GM12873 (cell line): Measurements from ENCODE around the gene ADAMTSL1.

Source experiments
- TF ChIP-seq, protein P1 (sequence below): IDR thresholded peaks from 2 replicates; pipeline ENCODE4 v1.5.1; 2012; ENCODE audit warnings: low read depth, mild to moderate bottlenecking, moderate library complexity, low read length, control low read depth; ENCODE audit not compliant: insufficient read depth; ENCODE audit errors: missing control alignments

ADAMTSL1 gene

DNA sequence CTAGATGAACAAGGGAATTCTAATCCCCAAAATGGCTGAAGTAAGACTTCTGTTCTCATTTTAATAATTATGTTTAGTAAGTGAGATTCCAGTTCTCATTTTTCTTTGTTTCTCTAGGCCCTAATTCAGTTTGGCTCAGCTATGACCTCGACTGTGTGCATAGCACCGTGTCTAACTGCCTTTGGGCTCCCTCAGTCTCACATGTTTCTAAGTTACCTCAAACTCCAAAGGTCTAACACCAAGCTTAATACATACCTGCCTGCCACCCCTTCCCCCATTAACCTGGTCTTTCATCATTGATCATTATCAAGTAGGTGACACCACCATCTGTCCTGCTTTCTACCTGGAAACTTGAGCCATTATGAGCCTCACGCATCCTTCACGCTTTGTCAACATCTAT, 285.9 kb downstream of the ADAMTSL1 start:
- TF ChIP-seq, protein P1, sequence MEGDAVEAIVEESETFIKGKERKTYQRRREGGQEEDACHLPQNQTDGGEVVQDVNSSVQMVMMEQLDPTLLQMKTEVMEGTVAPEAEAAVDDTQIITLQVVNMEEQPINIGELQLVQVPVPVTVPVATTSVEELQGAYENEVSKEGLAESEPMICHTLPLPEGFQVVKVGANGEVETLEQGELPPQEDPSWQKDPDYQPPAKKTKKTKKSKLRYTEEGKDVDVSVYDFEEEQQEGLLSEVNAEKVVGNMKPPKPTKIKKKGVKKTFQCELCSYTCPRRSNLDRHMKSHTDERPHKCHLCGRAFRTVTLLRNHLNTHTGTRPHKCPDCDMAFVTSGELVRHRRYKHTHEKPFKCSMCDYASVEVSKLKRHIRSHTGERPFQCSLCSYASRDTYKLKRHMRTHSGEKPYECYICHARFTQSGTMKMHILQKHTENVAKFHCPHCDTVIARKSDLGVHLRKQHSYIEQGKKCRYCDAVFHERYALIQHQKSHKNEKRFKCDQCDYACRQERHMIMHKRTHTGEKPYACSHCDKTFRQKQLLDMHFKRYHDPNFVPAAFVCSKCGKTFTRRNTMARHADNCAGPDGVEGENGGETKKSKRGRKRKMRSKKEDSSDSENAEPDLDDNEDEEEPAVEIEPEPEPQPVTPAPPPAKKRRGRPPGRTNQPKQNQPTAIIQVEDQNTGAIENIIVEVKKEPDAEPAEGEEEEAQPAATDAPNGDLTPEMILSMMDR: no peak

DNA sequence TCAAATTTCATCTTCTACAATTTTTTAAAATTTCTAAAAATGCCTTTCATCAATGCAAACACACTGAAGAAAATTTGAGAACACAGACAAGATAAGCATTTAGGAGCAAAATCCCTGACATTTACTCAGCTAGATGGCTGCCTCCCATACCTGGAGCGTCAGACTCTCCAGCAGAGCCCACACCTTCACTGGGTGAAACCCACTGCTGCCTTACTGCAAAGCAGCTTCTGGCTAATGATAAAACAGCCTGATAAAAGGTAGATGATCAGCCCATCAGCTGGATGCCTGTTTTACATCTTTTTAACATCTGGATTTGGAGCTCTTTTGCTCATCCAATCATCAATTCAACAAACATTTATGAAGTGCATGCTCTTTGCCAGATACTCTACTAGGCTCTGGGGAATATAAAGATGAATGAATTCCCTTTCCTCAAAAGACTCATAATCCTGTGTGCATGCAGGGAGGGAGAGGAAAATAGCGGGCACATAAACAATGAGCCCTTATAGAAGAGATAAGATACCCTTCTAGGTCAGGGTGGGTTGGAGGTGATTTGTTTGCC, 287.9 kb downstream of the ADAMTSL1 start:
- TF ChIP-seq, protein P1: no peak

DNA sequence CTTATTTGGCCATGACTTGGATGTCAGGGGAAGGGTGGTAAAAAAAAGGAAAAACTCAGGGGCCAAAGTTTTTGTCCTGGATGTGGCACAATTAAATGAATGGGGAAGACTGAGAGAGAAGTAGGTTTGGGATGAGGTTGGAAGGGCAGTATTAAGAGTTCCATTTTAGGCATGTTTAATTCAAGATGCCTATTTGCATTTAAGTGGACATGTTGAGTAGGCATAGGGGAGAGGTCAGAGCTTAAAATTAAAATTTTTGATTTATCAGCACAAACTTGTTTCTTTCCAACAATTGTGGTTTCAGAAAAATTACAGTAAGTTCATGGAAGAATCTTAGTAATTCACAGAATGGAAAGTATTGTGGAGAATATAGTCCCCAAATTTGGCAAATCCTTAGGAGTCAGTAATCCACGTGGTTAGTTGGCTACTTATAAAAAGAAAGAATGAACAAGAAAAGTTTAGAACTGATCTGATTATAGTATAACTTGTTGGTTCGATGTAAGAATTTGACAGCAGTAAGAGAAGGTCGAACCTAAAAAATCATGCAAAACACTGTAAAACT, 293.1 kb downstream of the ADAMTSL1 start:
- TF ChIP-seq, protein P1: no peak

DNA sequence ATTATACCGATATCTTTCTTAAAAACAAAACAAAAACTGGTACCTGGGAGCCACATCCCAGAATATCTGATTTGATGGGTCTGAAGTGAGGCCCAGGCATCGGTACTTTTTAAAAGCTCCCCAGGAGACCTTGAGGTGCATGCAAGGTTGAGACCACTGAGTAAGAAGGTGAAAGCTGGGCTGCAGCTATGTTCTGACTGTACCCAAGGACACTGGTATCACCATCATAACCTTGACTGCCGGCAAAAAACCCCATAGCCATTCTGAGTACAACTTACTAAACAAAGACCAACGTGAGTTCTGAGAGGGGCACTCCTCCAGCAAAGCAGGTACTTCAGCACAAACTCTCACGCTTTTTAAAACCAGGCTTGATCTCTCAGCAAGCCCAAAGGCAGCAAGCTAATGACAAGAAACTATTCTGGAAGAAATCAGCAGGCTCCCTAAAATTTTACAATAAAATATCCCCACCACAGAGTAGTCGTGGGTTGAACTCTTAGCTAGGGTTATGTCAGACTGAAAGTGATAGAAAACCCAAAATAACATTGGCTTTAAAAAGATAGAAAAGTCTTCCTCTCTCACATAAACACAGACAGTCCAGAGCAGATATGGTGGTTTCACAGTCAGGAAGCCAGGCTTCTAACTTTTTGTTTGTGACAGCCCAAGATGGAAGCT, 295.1 kb downstream of the ADAMTSL1 start:
- TF ChIP-seq, protein P1: no peak

- TF ChIP-seq, protein P1: no peak
Measured at GRCh38 chr9:18770131-18770908, 296.4 kb downstream of the ADAMTSL1 start.

DNA sequence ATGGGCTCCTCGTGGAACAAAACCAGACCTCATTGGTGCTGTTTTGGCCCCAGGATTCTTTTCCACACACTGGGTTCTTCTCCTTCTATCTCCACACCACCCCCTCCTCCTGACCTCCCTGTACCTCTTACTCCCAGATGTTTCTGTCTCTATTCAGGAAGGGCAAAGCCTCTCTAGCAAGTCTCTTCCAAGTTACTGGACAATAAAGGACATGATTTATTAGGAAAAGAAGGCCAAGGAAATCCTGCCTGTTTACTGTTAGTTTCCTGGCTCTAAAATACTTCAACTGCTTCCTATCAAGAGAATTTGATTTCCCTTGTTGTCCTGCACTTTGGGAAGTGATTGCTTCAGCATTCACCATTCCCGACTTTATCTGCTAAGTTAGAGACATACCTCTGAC, 297.1 kb downstream of the ADAMTSL1 start:
- TF ChIP-seq, protein P1: no peak

GRCh38 chr9:18771763-18772162, 297.8 kb downstream of the ADAMTSL1 start:
- TF ChIP-seq, protein P1: no peak
